Spleen (tissue), 7 donors: ENCODE data around the gene GABARAPL2.

Experiments used
- POLR2A ChIP-seq, 3 donors: fragments of 450-650 bp; IDR thresholded peaks; one replicate each; pipeline ENCODE4 v1.5.1; 2017; ENCODE audit warnings: antibody characterized with exemption in 3 of 3, mild to moderate bottlenecking in 1 of 3
- POLR2AphosphoS5 ChIP-seq, 3 donors: sonication (generic); formaldehyde crosslinking; IDR thresholded peaks; one replicate each; pipeline ENCODE4 v1.5.1; 2017; ENCODE audit warnings: antibody characterized with exemption in 3 of 3
- TF ChIP-seq, protein P1 (sequence below), 11 experiments: fragments of 200-600 bp in 7 of 11; fragments of 450-650 bp in 4 of 11; sonication (generic) in 4 of 11; IDR thresholded peaks in 8 of 11; conservative IDR thresholded peaks in 3 of 11; 1 replicate in 7 of 11; 2 replicates in 4 of 11; pipeline versions ENCODE4 v1.4.0 to v1.8.0; 2016 to 2021; ENCODE audit warnings: antibody characterized with exemption in 11 of 11, inconsistent platforms in 4 of 11, mild to moderate bottlenecking in 1 of 11
- donor health status: DM: no; HTN: no; CAD: no; lungs with moderate emphysema.
- donor health status: DM: no; HTN: no; CAD: no.
- donor health status: DM: no; HTN: no; CAD: no.

- TF ChIP-seq, protein P1, sequence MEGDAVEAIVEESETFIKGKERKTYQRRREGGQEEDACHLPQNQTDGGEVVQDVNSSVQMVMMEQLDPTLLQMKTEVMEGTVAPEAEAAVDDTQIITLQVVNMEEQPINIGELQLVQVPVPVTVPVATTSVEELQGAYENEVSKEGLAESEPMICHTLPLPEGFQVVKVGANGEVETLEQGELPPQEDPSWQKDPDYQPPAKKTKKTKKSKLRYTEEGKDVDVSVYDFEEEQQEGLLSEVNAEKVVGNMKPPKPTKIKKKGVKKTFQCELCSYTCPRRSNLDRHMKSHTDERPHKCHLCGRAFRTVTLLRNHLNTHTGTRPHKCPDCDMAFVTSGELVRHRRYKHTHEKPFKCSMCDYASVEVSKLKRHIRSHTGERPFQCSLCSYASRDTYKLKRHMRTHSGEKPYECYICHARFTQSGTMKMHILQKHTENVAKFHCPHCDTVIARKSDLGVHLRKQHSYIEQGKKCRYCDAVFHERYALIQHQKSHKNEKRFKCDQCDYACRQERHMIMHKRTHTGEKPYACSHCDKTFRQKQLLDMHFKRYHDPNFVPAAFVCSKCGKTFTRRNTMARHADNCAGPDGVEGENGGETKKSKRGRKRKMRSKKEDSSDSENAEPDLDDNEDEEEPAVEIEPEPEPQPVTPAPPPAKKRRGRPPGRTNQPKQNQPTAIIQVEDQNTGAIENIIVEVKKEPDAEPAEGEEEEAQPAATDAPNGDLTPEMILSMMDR (IDR thresholded peaks at IDR 0.05 in 8 of 11, conservative IDR thresholded peaks at IDR 0.05 in 3 of 11): no peak
- TF ChIP-seq POLR2A (IDR thresholded peaks at IDR 0.05): no peak
- no peak for TF ChIP-seq POLR2AphosphoS5 (IDR thresholded peaks at IDR 0.05)
Measured at GRCh38 chr16:75578725-75579124, 12.5 kb downstream of the GABARAPL2 start.
